Adrenal gland (tissue), 12 donors: ENCODE results near the gene ADAMTS9. TPM values are rescaled to one million over a fixed set of nuclear protein-coding genes. Genes with fewer than 3 reads are reported as not detected.

Source experiments
- DNase-seq, 7 donors: peaks; one replicate each; pipeline ENCODE4 v3.0.0-alpha.2; 2019 to 2020
- H3K27ac ChIP-seq, 5 donors: fragments of 200-600 bp; sonication (generic) in 4 of 5; 1 replicate in 3 of 5; 2 replicates in 2 of 5; pipeline versions ENCODE4 v1.5.1 to v1.8.0; 2016 to 2020; ENCODE audit warnings: mild to moderate bottlenecking in 1 of 5
- H3K27me3 ChIP-seq: fragments of 200-600 bp; 2 replicates; pipeline ENCODE4 v1.8.0; 2021
- H3K36me3 ChIP-seq, 2 donors: fragments of 200-600 bp; replicated peaks in 1 of 2; 1 replicate in 1 of 2; 2 replicates in 1 of 2; pipeline versions ENCODE4 v1.5.1 to v1.8.0; 2018 to 2022
- H3K4me1 ChIP-seq, 2 donors: fragments of 200-600 bp; replicated peaks in 1 of 2; 1 replicate in 1 of 2; 2 replicates in 1 of 2; pipeline versions ENCODE4 v1.5.1 to v1.8.0; 2018 to 2021
- H3K4me3 ChIP-seq, 4 donors: fragments of 200-600 bp; sonication (generic) in 3 of 4; one replicate each; pipeline ENCODE4 v1.5.1; 2016 to 2018
- H3K9me3 ChIP-seq, 3 donors: fragments of 200-600 bp; sonication (generic) in 1 of 3; replicated peaks in 1 of 3; 1 replicate in 2 of 3; 2 replicates in 1 of 3; pipeline versions ENCODE4 v1.5.1 to v1.8.0; 2016 to 2021
- CTCF ChIP-seq, 6 experiments: fragments of 450-650 bp in 4 of 6; fragments of 200-600 bp in 2 of 6; sonication (generic) in 1 of 6; IDR thresholded peaks; 1 replicate in 5 of 6; 2 replicates in 1 of 6; pipeline versions ENCODE4 v1.5.1 to v1.8.0; 2016 to 2021; ENCODE audit warnings: antibody characterized with exemption in 6 of 6, mild to moderate bottlenecking in 2 of 6, moderate library complexity in 1 of 6
- POLR2A ChIP-seq, 2 donors: fragments of 450-650 bp; IDR thresholded peaks; one replicate each; pipeline ENCODE4 v1.6.1; 2017; ENCODE audit warnings: antibody characterized with exemption in 2 of 2, mild to moderate bottlenecking in 2 of 2, moderate library complexity in 1 of 2
- WGBS, 4 donors: extraction: QIAGEN DNeasy Blood & Tissue Kit in 2 of 4; methylation state at CpG; one replicate each; pipeline versions ENCODE4 v1.1.5 to v1.1.7; 2013 to 2017; 5-methylcytosine and 5-hydroxymethylcytosine counted together
- intact Hi-C, 2 donors: fragments of 100-400 bp; cut with DNase I; formaldehyde crosslinking; loops; one replicate each; pipeline versions ENCODE4 v1.14.1 to v1.15.0; 2022 to 2023
- polyA plus RNA-seq, 3 donors: library from polyadenylated mRNA; stranded (reverse); fragments of 200-250 nt in 2 of 3; fragments of 350-450 nt in 1 of 3; fragmentation: Illumina TruSeq in 1 of 3; extraction: RNeasy Lipid Tissue Mini Kit (QIAGEN cat#74804) in 1 of 3; gene quantifications; one replicate each; pipeline ENCODE4 v1.2.3, GENCODE V29; 2013 to 2014
- total RNA-seq, 9 donors: library from RNA; depleted of rRNA in 4 of 9; stranded (reverse); fragments of >200 nt in 4 of 9; fragments of 120-200 nt in 1 of 9; fragmentation: NEBNext Ultra II Directional in 1 of 9; extraction: Animal tissue kit (Norgen Biotek cat#: 25700) in 1 of 9; gene quantifications; one replicate each; pipeline versions ENCODE4 v1.1.0 to v1.2.4, GENCODE V29; 2013 to 2023
- donor health status: healthy with polysubstance abuse.
- donor health status: Bipolar disorder and iron deficiency.
- donor health status: DM: yes; HTN: yes; CAD: no.
- donor health status: DM: no; HTN: no; CAD: no.
- donor health status: DM: no; HTN: no; CAD: no.
- donor health status: DM: yes; HTN: yes; CAD: no.

The ADAMTS9 gene
- total and polyA plus RNA-seq, 12 donors: 5.1 to 51.2 (median 22.0) TPM

- H3K4me1 ChIP-seq: peaks cover 0 to 6% of the 10 kb centered on the region in 2 donors
- H3K27ac ChIP-seq: no peak overlapping the region
- TF ChIP-seq CTCF (IDR thresholded peaks at IDR 0.05) (no peak), POLR2A (IDR thresholded peaks at IDR 0.05) (no peak)
- DNase-seq: no peak
- 69 to 77% (median 74%) methylated on average over 3 of the region's 3 CpGs for WGBS, 4 donors
- intact Hi-C loops: no loop called here
- no peaks in the 10 kb centered on the region for H3K27me3 ChIP-seq
- H3K9me3 ChIP-seq: no peaks in the 10 kb centered on the region
- no peak overlapping the region for H3K4me3 ChIP-seq
- peaks cover 0 to 2% of the 10 kb centered on the region in 2 donors for H3K36me3 ChIP-seq
Measured at GRCh38 chr3:64604313-64604712, 83.5 kb downstream of the ADAMTS9 start.

- H3K27me3 ChIP-seq: no peaks in the 10 kb centered on the region
- peaks cover 0 to 2% of the 10 kb centered on the region in 2 donors for H3K36me3 ChIP-seq
- DNase-seq: no peak
- no peaks in the 10 kb centered on the region for H3K9me3 ChIP-seq
- WGBS, 4 donors: 94 to 99% (median 98%) methylated on average over 9 of the region's 9 CpGs
- no peak overlapping the region for H3K4me3 ChIP-seq
- no peak for TF ChIP-seq CTCF (IDR thresholded peaks at IDR 0.05)
- TF ChIP-seq POLR2A (IDR thresholded peaks at IDR 0.05): no peak
- H3K4me1 ChIP-seq: peaks cover 0 to 6% of the 10 kb centered on the region in 2 donors
- no peak overlapping the region for H3K27ac ChIP-seq
- intact Hi-C loops: no loop called here
Measured at GRCh38 chr3:64601824-64602223, 86.0 kb downstream of the ADAMTS9 start.

- Histone ChIP-seq H3K9me3 (no peaks in the 10 kb centered on the region), H3K4me3 (no peak overlapping the region), H3K36me3 (no peaks in the 10 kb centered on the region), H3K27me3 (no peaks in the 10 kb centered on the region), H3K27ac (no peak overlapping the region), H3K4me1 (peaks cover 0 to 14% of the 10 kb centered on the region in 2 donors)
- no peak for TF ChIP-seq POLR2A (IDR thresholded peaks at IDR 0.05)
- no peak for TF ChIP-seq CTCF (IDR thresholded peaks at IDR 0.05)
- whole genome bisulfite sequencing, 4 donors: 74 to 81% (median 77%) methylated on average over 9 of the region's 9 CpGs
- intact Hi-C loops: no loop called here
- no peak for DNase-seq
Measured at GRCh38 chr3:64600246-64600950, 87.4 kb downstream of the ADAMTS9 start.

- Histone ChIP-seq H3K9me3 (no peaks in the 10 kb centered on the region), H3K4me3 (no peak overlapping the region), H3K27me3 (no peaks in the 10 kb centered on the region), H3K4me1 (peaks cover 0 to 14% of the 10 kb centered on the region in 2 donors), H3K36me3 (no peaks in the 10 kb centered on the region), H3K27ac (no peak overlapping the region)
- intact Hi-C loops: no loop called here
- no peak for TF ChIP-seq POLR2A (IDR thresholded peaks at IDR 0.05)
- TF ChIP-seq CTCF (IDR thresholded peaks at IDR 0.05): no peak
- 74 to 82% (median 78%) methylated on average over 2 of the region's 2 CpGs for WGBS, 4 donors
- DNase-seq: no peak
Measured at GRCh38 chr3:64599651-64600050, 88.1 kb downstream of the ADAMTS9 start.
